ENCODE data around the gene CACNA1I. TPM values are rescaled to one million over a fixed set of nuclear protein-coding genes. Genes with fewer than 3 reads are reported as not detected.

The CACNA1I gene
- total and polyA plus RNA-seq, 10 donors: 0.24 to 4.1 (median 1.1) TPM

- intact Hi-C loops (cut with DNase I; ENCODE audit: low total_unique reads): loop anchor here (5.0 kb wide), 1 partner anchor 817 kb away; the partner anchor contains the start of gene ADSL
- Histone ChIP-seq H3K27me3 (replicated peaks in 1 of 7) (no peaks in the 10 kb centered on the region), H3K36me3 (peaks cover 0 to 59% (median 18%) of the 10 kb centered on the region in 6 donors), H3K9me3 (no peaks in the 10 kb centered on the region), H3K27ac (peak overlapping the region in 5 of 8 donors; percentile 60 to 99 (median 85)), H3K4me1 (peaks cover 69 to 95% (median 89%) of the 10 kb centered on the region in 6 donors), H3K4me3 (peak overlapping the region in 1 of 8 donors; percentile 64)
- WGBS, 5 donors: 60 to 81% (median 66%) methylated on average over 6 of the region's 6 CpGs
- TF ChIP-seq CTCF (IDR thresholded peaks at IDR 0.05 in 8 of 11, conservative IDR thresholded peaks at IDR 0.05 in 3 of 11) (no peak), POLR2AphosphoS5 (IDR thresholded peaks at IDR 0.05) (no peak), POLR2A (IDR thresholded peaks at IDR 0.05) (no peak)
- DNase-seq: no peak
Observed at GRCh38 chr22:39530116-39530515, 40.4 kb upstream of the CACNA1I start.

GRCh38 chr22:39530692-39531331 is 39.7 kb upstream of the CACNA1I start:
- Histone ChIP-seq H3K27ac (peak overlapping the region in 3 of 8 donors; percentile 92 to 99 (median 97)), H3K4me1 (peaks cover 63 to 91% (median 83%) of the 10 kb centered on the region in 6 donors), H3K27me3 (replicated peaks in 1 of 7) (no peaks in the 10 kb centered on the region), H3K9me3 (no peaks in the 10 kb centered on the region), H3K4me3 (peak overlapping the region in 4 of 8 donors; percentile 65 to 87 (median 76)), H3K36me3 (peaks cover 0 to 52% (median 16%) of the 10 kb centered on the region in 6 donors)
- no peak for DNase-seq
- intact Hi-C loops (cut with DNase I; ENCODE audit: low total_unique reads): loop anchor here (5.0 kb wide), 1 partner anchor 816 kb away; the partner anchor contains the start of gene ADSL
- 38 to 54% (median 45%) methylated on average over 9 of the region's 9 CpGs for WGBS, 5 donors
- TF ChIP-seq POLR2A (IDR thresholded peaks at IDR 0.05) (no peak), CTCF (IDR thresholded peaks at IDR 0.05 in 8 of 11, conservative IDR thresholded peaks at IDR 0.05 in 3 of 11) (peak in 3 of 11 experiments; percentile 24 to 27 (median 24))

DNA sequence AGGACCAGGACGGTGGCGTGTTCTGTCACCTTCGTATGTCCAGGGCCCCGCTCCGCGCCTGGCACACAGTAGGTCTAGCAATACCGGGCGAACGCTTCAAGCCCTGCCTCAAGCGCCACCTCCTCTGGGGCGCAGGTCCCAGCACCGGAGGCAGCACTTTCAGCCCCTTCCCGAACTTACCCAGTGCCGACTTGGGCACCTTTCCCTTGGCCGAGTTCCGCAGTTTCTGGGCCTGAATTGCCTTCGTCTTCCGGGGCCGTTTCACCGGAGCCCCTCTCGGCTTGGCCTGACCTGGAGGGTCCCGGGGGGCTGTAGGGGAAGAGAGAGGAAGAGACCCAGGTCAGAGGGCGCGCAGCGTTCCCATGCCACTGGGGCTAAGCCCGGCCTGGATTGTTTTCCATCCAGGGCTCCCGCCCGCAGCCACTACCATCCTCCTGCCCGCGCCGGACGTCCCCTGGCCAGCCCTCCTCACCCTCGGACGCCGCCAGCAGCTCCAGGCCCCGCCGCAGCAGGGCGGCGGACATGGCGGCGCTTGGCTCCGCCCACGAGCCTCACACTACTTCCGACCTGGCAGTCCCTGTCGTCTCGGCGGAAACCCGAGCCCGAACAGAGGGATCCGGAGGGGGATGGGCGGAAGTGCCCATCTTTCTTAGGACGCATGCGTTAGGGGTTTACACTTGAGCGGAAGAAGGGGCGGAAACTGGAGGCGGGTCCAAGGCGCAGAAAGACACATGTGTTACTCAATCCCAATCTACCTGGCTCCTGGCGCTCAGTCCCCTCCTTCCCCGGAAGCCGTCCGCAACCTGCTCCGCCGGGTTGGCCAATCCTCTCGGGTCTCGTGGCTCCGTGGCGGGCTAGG is 38.1 kb upstream of the CACNA1I start, which contains the start of gene RPS19BP1:
TSS of gene RPS19BP1 (minus strand) at position 534 of the 859 bp plus-strand sequence. CDS start at position 524, 10 bp downstream.
- intact Hi-C loops (cut with DNase I; ENCODE audit: low total_unique reads): loop anchor here (5.0 kb wide), 1 partner anchor 815 kb away; the partner anchor contains the start of gene ADSL
- H3K4me1 ChIP-seq: peaks cover 51 to 75% (median 66%) of the 10 kb centered on the region in 6 donors

More for the DNA sequence above, 38.1 kb upstream of the CACNA1I start, which contains the start of gene RPS19BP1:
- 0 to 1% (median 0%) methylated on average over 55 to 67 of the region's 67 CpGs for WGBS, 5 donors
- Histone ChIP-seq H3K4me3 (peak within 1 kb of the TSS; percentile 59 to 87 (median 72)), H3K9me3 (no peaks in the 10 kb centered on the region), H3K27me3 (replicated peaks in 1 of 7) (no peaks in the 10 kb centered on the region), H3K36me3 (peaks cover 0 to 41% (median 16%) of the 10 kb centered on the region in 6 donors), H3K27ac (peak within 1 kb of the TSS; percentile 81 to 99 (median 93))
- TF ChIP-seq POLR2A (IDR thresholded peaks at IDR 0.05): peak in 1 of 3 donors; percentile 72
- peak; percentile 94 to 97 (median 95) for TF ChIP-seq POLR2AphosphoS5 (IDR thresholded peaks at IDR 0.05)
- TF ChIP-seq CTCF (IDR thresholded peaks at IDR 0.05 in 8 of 11, conservative IDR thresholded peaks at IDR 0.05 in 3 of 11): peak in 4 of 11 experiments; percentile 3 to 25 (median 19)
- peak; percentile 100 for DNase-seq

All from spleen (tissue), 11 donors.